Kidney epithelial cell (primary cell): ENCODE measurements around the gene CARMIL1. TPM values are rescaled to one million over a fixed set of nuclear protein-coding genes. Genes with fewer than 3 reads are reported as not detected.
A peak's percentile ranks its signal among the peaks of the same experiment; 100 is the strongest.

Experiments
- DNase-seq: peaks from one replicate; pipeline ENCODE4 v3.0.0-alpha.2; 2010; ENCODE audit warnings: low read depth
- H3K27me3 ChIP-seq: 2 replicates; pipeline ENCODE4 v1.6.0; 2011; ENCODE audit warnings: low read length; ENCODE audit not compliant: control insufficient read depth, insufficient read depth
- H3K36me3 ChIP-seq: 2 replicates; pipeline ENCODE4 v1.5.1; 2011; ENCODE audit warnings: low read length; ENCODE audit not compliant: control insufficient read depth, insufficient read depth
- H3K4me3 ChIP-seq: 2 replicates; pipeline ENCODE4 v1.5.1; 2011; ENCODE audit warnings: low read depth, mild to moderate bottlenecking, control low read depth, low read length
- CTCF ChIP-seq: IDR thresholded peaks from 2 replicates; pipeline ENCODE4 v1.5.1; 2011; ENCODE audit warnings: mild to moderate bottlenecking, moderate library complexity, low read length, control low read depth, inconsistent platforms; ENCODE audit not compliant: insufficient read depth, poor library complexity, severe bottlenecking
- total RNA-seq: library from RNA; depleted of rRNA; stranded (reverse); fragments of >200 nt; gene quantifications from 2 replicates; pipeline ENCODE4 v1.2.3, GENCODE V29; 2015

CARMIL1 gene
- total RNA-seq, 1 donor from 2014 or later, result 14.7 TPM

- DNase-seq, result no peak
- TF ChIP-seq CTCF, result no peak
- Histone ChIP-seq H3K27me3 (no peaks in the 10 kb centered on the region), H3K36me3 (no peaks in the 10 kb centered on the region), H3K4me3 (no peak overlapping the region)
These were observed 362.9 kb downstream of the CARMIL1 start for GRCh38 chr6:25641940-25642666.

DNA sequence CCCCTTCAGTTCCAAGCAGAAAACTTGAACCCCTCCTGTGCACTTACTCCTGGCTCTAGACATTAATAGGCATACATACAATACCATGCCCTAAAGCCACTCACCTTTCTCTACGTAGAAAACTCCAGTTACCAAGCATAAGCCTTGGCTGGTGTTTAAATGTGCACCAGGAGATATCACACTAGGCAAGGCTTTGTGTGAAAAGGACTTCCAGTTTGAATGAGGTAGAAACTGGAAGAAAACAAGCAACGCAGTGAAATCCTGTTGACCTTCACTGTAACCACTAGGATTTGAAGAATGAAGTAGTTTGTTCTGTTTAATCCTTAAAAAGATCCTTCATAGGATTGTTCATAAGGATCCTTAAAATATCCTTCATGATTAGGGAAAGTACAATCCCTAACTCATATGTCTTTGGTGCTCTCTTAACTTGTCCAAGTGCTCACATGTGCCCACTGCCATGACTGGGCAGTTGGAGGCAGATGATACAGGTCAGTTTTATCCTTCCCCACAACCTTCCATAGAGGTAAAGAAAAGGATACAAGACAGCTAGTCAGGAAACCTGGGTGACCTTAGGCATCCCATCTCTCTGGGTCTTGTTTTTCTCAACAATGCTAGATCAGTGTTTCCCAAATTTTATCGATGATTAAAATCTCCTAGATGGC lies 363.6 kb downstream of the CARMIL1 start:
- no peak for DNase-seq
- H3K27me3 ChIP-seq, result no peaks in the 10 kb centered on the region
- no peak overlapping the region for H3K4me3 ChIP-seq
- no peak for TF ChIP-seq CTCF
- no peaks in the 10 kb centered on the region for H3K36me3 ChIP-seq

- Histone ChIP-seq H3K27me3 (no peaks in the 10 kb centered on the region), H3K4me3 (no peak overlapping the region), H3K36me3 (no peaks in the 10 kb centered on the region)
- TF ChIP-seq CTCF, result no peak
- DNase-seq, result no peak
These were observed 366.7 kb downstream of the CARMIL1 start for GRCh38 chr6:25645916-25646315.

DNA sequence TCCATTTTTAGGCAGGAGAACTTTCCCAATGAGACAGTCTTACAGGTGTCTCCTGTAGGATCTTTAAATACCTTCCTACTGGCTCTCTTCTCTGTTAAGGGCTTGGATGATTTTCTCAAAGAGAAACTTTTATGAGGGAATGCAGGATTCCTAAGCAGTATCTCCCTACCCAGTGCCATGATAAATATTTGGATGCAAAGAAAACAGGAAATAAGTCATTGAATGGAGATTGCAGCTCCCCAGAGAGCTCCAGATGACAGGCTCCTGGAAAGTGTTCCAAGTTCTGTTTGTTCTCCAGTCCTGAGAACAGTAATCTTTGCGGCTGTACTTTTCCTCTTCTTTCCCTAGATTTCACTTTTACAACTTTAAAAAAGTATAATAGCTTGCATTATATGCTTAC lies 370.4 kb downstream of the CARMIL1 start:
- no peak for DNase-seq
- TF ChIP-seq CTCF, result no peak
- Histone ChIP-seq H3K36me3 (no peaks in the 10 kb centered on the region), H3K4me3 (no peak overlapping the region), H3K27me3 (peaks cover 6% of the 10 kb centered on the region)

GRCh38 chr6:25652007-25652515 lies 372.9 kb downstream of the CARMIL1 start, which contains the start of gene SCGN:
SCGN (plus strand) TSS chr6:25652215; CDS start chr6:25652404, 189 bp downstream.
- no peak for TF ChIP-seq CTCF
- Histone ChIP-seq H3K36me3 (no peaks in the 10 kb centered on the region), H3K27me3 (peaks cover 6% of the 10 kb centered on the region), H3K4me3 (peak within 1 kb of the TSS; percentile 27)
- DNase-seq, result peak; percentile 23
